Superior temporal gyrus (tissue), 1 donor: ENCODE results near the gene SERPINE1.
A peak's percentile ranks its signal among the peaks of the same experiment; 100 is the strongest.

Experiments used
- DNase-seq: peaks from one replicate; pipeline ENCODE4 v3.0.0-alpha.2; 2016; ENCODE audit errors: extremely low spot score

The SERPINE1 gene

DNA sequence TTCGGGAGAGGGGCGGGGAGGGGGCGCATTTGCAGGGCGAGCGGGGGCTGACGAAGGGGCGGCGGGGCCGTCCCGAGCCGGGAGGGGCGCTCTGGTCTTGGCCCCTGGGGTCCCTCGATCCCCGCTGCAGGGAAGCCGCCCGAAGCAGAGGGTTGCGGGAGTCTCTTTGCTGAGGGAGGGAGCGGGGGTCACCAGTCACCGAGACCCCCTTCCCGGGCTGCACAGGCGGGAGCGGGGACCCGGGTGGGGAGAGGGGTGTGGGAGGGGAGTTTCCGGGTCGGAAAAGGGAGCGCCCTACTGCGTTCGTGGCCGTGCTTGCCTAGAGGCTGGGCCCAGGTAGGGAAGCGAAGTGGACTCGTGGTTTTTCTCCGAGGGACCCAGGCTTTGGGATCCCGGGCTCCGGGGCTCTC lies 27.8 kb downstream of the SERPINE1 start:
- no peak for DNase-seq

DNA sequence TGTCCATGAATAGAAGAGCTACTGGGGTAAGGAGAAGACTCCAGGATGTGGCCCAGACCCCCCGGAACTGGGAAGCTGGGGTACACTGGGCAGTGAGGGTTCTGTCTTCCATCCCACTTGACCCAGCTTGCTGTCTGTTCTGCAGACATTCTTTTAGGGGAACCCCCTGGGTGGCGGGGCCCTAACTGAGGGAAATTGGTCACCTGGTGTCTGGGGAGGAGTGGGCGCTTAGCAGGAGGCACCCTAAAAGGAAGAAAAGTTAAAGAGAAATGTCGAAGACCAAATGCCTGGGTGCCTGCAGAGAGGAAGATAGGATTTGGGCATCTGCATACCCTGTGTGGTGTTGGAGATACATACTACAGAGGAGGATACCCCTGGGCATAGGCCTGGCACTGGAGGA lies 28.4 kb downstream of the SERPINE1 start:
- no peak for DNase-seq

DNA sequence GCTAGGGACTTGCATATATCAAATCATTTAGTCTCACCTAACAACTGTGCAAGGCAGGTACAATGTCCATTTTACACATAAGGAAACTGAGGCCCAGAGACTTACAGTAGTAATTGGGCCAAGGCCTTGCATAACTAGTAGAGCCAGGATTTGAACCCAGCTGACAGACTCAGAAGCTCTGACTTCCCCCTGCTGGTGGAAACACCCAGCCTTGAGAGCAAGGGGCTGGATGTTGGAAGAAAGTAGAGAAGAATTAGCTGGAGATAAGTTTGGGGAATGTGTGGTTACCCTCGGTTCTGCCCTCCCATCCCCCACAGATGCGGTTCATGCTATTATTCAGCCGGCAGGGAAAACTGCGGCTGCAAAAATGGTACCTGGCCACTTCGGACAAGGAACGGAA lies 29.4 kb downstream of the SERPINE1 start:
- no peak for DNase-seq

DNA sequence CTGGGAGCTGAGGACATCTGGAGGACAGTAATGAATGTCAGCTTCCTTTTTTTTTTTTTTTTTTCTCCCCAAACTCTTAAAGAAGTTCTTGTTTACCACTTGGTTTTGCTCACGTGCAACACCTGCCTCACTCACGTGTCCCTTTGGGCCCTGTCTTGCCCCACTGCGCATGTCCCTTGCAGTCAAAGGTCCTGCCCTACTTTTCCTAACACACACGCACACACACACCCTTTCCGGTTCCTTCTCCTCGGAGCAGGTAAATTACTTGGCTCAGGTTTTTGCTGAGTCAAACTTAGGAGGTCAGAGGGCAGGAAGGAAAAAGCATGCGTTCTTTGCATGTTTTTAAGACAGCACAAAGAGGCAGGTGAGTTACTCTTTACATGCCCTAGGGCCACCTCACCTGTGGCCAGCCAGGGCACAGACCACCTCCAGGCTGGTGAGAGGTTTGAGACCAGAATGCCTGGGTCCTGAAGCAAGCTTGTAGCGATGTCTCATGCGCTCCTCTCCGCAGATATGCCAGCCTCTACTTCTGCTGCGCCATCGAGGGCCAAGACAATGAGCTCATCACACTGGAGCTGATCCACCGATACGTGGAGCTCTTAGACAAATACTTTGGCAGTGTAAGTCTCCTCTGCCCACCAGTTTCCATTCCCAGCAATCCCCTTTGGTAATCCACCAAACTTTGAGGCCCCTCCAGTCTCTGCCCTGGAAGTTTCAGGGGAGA lies 30.1 kb downstream of the SERPINE1 start:
- no peak for DNase-seq

DNA sequence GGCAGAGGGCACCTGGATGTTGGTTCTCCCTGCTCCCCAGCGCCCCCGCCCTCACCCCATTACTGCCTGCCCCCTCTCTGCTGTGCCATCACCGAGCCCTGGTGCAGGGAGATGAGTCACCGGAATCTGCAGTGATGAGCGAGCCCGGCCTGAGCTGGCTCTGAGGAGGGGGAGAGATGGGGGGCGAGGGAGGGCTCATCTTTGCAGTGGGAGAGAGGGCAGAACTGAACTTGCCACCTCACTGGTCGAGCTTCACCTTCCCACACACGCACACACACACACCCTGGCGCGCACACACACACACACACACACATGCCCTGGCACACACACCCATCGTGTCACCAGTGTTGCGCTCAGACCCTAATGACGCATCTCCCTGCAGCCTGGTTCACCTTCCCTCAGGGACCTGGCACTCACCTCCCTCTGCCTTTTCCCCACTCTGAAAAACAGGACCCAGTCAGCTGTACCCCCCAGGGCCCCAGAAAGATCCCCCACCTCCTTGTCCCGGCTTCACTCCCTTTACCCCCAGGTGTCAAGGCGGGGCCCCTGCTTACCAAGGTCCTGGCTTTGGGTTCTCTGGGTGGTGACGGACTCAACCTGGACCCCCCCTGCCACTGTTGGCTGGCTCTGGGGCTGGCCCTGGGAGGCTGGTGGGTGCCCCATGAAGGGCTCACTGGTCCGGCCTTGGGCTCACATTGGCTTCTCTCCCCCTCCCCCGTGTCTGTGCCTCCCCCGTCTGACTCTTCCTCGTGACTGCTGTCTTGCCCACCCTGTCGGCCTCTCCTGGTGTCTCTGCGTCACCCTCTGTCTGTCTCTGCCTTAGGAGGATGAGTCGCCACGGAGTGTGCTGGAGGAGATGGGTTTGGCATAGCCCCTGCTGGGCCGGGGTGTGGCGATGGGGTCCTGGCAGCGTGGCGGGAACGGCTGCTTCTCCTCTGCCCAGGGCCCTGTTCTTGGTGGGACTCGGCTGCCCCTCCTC lies 33.1 kb downstream of the SERPINE1 start:
- DNase-seq, result no peak

DNA sequence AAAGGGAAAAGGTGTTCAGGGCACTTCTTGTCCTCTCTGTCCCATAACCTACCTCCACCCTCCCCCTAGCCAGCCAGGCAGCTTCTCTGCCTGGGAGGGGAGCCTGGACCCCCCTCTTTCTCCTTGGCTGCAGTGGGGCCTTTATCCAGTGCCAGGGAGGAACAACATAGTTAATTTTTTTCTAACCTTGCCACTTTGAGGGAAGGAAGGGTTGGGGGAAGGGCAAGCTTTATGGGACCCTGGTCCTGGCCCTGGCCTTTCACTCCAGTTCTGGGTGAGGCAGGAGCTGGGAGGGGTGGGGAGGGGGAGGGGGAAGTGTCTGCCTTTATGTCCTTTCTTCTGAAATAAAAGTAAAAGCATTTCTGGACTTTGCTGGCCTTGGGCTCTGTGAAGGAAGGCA lies 34.0 kb downstream of the SERPINE1 start:
- DNase-seq, result no peak

DNA sequence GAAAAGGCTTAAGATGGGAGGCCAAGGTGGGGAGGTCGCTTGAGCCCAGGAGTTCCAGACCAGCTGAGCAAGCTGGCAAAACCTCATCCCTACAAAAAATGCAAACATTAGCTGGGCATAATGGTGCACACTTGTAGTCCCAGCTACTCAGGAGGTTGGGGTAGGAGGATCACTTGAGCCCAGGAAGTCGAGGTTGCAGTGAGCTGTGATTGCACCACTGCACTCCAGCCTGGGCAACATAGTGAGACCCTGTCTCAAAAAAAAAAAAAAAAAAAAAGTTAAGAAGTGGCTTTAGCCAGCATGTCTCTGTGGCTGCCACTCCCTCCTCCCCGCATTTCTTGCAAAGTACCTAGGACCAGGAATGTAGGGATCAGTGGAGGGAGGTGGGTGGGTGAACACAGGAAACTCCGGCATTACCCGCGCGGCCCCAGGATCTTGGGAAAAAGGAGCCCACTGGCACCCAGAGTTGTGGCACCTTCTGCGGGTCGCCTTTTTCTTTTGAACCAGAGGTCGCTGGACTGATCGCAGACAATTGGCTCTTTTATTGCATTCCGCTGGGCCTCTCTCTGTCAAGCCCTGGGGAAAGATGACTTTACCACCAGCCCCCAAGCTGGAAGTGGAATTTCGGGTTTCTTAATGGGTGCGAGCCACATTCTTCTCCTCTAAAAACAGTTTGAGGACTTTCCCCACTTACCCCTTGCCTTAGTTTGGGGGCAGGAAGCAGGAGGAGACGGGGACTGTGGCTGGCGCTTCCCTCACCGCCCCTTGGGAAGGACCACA lies 35.0 kb downstream of the SERPINE1 start:
- no peak for DNase-seq

DNA sequence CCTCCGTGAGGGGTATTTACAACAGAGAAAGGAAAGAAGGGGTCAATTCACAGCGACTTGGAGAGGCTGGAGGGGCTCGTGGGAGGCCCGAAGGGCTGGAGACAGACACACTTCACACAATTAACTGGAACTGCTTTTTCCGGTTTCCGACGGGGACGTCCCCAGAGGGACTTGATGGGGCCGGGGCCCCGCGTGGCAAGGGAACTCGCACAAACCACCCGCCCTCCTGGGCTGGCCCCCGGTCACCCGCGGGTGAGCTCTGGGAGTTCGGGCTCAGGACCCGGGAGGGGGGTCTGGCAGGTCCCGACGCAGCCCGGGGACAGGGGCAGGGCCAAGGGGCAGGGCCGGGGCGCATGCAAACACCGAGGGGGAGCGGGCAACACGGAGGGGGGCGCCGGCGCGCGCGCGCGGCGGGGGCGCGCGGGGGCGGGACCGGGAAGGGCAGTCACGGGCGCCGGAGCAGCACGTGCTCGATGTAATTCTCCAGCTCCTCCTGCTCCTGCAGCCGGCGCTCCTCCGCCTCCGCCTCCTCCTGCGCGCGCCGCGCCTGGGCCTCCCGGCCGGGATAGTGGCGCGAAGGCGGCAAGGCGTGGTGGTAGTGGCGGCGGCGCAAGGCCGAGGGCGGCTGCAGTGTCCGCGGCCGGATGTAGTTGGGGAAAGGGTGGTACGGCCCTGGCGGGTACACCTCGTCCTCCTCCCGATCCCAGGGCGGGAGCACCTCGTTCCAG lies 35.8 kb downstream of the SERPINE1 start:
- no peak for DNase-seq

DNA sequence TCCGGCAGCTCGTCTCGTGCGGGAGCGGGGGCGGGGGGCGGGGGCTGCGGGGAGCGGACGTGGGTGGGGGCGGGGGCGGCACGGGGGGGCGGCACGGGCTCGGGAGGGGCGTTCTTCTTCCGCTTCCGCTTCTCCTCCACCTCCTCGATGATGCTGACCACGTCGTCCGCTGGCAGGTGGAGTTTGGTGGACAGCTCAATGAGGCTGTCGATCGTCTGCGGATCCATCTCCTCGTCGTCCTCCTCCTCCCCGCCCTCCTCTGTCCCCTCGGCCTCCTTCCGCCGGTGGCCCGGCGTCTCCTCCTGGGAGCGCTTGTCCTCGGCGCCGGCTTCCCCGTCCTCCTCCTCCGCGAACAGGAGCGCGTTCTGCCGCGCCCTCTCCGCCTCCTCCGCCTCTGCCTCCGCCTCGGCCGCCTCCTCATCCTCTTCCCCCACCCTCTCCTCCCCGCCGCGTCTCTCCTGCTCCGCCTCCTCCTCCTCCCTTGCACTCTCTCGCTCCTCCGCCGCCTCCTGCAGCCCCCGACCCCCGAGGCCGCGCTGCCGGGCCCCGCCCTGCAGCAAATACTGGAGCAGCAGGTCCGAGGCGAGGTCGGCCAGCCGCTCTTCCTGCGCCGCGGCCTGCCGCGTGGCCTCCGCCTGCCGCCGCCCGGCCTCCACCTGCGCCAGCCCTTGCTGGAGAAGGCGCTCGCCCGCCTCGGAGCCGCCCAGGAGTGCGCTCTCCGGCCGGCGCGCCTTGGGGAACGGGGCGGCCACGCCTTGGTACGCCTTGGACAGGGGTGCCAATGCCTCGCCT lies 36.6 kb downstream of the SERPINE1 start:
- no peak for DNase-seq

DNA sequence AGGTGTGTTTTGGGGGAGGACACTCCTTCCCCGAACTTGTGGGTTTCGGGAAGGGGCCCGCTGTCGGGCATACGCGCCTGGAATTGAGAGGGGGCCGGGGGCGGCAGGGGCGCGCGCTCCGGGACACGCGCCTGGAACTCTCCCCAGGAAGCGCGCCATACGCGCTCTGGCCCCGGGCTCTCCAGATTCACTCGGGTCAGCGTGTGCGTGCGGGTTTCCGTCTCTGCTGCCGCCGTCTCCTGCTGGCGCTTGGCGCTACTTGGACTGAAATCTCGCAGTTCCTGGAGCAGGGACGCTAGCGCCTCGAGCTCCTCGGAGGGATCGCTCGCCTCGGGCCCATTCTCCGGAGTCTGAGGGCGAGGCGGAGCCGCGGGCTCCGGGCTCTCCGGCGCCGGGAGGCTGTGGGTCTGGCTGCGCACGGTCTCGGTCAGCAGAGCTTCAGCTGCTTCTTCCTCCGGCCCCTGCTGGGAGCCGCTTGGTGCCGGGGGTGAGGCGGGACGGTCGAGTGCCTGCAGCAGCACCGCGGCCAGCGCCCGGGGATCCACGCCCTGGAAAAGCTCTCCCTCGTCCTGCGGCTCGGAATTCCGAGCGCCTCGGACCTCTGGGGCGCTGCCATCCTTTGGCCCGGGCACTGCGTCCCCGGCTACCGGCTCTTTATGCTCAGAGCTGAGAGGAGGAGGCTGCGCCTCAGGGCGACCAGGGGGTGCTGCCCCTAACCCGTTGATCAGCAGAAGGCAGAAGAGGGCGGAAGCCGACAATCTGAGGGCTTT lies 37.4 kb downstream of the SERPINE1 start:
- no peak for DNase-seq

DNA sequence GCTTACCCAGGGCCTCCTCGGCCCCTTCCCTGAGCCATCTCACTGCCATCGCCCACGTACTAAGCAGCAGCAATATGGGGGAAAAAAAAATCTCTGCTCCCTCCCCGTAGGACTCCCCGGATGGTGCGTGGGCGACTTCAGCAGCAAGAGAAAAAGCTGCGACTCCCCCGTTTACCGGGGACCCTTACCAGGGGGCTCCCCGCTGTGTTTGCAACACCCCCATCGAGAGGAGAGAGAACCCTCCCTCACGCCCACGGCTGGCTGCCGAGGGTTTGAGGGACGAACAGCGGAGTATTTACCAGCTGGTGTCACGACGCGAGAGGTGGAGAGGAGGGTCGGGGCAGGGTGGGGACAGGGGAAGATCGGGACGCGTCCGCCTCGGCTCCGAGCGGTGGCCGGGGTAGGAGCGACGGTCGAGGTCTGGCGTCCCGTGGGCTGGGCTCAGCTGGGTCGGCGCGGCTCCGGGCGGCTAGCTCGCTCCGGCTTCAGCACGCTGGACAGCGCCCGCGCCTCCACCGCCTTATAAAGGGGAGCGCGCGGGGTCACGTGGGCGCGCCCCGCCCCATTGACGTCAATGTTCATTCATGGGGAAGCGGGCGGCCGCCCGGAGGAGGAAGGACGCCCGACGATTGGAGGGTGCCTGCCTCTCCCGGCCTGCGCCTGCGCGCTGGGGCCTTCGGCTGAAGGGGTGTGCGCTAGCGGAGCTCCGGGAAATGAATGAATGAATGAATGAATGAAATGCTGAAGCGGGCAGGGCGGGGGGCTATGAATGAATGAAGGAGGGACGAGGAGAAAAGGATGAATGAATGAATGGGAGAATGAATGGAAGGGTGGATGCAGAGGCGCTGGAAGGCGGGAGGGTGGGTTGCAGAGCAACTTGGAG lies 38.4 kb downstream of the SERPINE1 start, which contains the start of gene VGF:
Gene VGF (minus strand): TSS at position 495 of the 883 bp plus-strand sequence. CDS start 726 bp downstream, outside the sequence.
- peak; percentile 92 for DNase-seq

DNA sequence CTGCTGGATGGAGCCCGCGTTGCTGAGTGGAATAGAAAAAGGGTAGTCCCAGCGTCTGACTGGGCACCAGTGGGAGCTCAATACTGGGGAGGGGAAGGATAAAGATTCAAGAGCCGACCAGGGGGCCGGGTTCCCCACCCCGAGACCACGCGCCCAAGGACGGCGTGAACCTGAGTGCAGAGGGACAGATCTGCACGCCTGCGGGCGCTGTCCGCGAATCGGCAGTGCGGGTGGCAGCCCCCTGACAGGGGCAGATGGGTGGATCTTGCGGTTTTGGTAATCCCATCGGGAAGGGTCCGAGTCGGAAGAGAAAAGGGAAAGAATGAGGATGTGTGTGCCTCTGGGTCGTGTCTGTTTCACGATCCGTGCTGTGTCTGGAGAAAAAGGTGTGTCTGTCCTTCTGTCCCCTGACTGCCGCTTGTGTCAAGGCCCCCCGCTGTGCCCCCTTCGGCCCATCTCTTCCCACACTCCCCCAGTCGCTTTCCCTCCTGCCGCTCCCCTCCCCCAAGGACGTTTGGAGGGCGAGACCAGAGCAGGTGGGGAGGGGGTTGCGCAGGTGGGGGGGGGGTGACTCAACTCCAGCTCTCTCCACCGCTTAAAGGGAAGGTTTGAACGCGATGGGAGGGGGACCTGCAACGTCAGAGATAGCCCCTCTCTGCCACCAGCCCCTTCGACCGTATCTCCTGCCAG lies 39.2 kb downstream of the SERPINE1 start:
- DNase-seq, result no peak

DNA sequence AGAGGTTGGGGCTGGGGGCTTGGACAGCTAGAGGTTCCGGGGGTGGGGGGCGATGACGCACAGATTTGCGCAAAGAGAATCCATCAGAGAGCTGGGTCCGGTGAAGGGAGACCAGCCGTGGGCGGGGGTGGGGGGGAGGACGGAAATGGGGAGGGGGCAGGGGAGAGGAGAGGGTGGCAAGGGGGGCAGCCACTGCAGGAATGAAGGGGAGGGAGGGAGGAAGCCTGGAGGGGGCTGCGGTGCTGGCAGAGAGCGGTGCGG lies 39.7 kb downstream of the SERPINE1 start:
- no peak for DNase-seq

DNA sequence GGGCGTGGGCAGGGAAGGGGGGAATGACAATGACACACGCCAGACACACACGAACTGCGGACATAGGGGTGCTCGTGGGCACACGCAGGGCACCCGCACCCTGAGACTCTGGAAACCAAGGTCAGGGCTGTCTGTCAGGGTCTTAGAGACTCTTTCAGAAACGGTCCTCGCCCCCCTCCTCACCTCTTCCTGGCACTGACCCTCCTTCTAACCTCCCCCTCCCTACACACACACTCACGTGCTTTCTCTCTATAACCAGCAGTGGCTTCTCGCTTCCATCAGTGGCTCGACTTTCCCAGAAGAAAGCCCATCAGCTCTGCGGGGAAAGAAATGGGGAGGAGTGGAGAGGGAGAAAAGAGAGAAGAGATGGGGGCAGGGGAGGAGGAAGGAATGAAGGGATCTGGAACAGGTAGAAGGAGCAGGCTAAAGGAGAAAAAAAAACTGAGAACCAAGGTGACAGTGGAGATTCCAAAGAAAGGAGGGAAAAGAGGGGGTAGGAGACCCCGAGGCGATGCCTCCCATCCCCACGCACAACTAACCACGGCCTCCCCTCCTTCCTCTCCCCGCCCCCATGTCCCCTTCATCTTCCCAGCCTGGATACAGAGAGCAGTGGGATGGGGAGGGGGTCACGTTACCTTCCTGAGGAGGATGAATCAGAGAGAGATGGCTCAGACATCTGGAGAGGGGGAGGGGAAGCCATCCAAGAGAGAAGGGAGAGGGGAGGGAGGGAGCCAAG lies 40.2 kb downstream of the SERPINE1 start:
- no peak for DNase-seq

DNA sequence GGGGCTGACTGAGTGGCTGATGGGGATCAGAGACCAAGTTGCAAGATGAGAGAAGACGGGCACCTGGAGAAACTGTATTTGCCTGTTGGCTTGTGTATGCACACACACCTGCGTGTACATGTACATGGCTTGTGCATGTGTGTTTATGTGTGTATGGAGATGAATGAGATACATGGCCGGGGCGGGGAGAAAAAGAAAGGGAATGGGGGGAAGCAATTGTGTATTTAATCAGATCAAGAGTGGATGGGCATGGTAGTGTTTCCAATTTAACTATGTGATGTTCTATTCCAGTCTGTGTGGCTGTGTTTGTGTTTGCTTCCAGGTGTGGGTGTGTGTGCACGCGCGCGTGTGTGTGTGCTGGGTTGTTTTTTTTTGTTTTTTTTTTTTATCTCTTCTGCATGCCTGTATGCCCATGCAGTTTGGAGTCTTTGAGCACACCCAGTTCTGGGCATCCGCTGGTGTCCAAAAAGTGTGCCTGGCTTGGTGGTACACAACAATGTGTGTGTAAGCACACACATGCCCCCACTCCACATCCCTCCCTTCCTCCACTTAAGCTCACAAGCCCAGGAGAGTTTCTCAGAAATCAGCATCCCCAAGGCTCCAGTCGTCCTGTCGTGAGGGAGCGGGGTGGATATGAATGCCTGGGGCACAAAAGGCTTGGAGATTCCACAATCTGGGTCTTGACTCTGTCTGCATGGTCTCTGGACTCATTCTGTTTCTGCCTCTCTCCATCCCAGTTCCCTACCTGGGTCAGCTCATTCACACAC lies 40.9 kb downstream of the SERPINE1 start:
- no peak for DNase-seq

DNA sequence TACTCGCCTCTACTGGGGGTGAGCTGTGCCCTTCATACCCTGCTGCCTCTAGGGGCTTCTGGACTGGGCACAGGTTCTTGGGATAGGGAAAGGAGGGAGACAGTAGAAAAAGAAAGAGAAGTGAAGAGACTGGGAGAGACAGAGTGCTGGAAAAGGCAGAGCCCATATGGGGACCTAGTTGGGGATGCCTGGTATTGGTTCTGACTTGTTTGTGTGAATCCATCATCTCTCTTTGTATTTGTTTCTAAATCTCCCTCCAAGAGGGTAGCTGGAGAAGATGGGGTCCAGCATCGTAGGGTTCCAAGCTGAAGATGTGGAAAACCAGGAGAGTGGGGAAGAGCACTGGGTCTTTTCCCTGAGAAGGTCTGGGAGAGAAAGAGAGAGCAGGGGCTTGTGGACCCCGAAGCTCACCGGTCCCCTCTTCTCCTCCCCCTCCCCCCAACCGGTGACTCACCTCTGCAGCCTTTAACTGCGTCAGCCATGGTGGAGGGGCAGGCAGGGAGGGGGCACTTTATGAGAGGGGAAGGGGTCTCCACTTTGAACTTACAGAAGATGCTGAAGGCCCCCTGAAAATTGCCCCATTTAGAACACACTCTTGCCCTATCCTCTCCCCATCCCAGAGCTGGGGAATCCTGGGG lies 41.6 kb downstream of the SERPINE1 start:
- no peak for DNase-seq
